DND-41 (cell line): Measurements from ENCODE around the gene TNN.
"Not testable (repeated sequence)": the region's sequence is repeated elsewhere in the genome, so short reads cannot be mapped to it uniquely, and the experiment has no call there.

ENCODE experiments used
- CTCF ChIP-seq: IDR thresholded peaks from 2 replicates; pipeline ENCODE4 v1.5.1; 2012; ENCODE audit warnings: borderline replicate concordance, low read length, moderate library complexity, mild to moderate bottlenecking; ENCODE audit not compliant: poor library complexity, severe bottlenecking; ENCODE audit errors: extremely low read depth
- EZH2 ChIP-seq: IDR thresholded peaks from 3 replicates; pipeline ENCODE4 v1.6.1; 2012; ENCODE audit warnings: borderline replicate concordance, low read depth, mild to moderate bottlenecking, moderate library complexity, low read length, inconsistent platforms; ENCODE audit not compliant: severe bottlenecking

- not testable (repeated sequence) for TF ChIP-seq EZH2, CTCF
These were observed 43.8 kb upstream of the TNN start for GRCh38 chr1:175023922-175024242.
